Left hindlimb (tissue), 1 donor: ENCODE results near the gene COPZ2.
"Not testable (repeated sequence)": the region's sequence is repeated elsewhere in the genome, so short reads cannot be mapped to it uniquely, and the experiment has no call there.

Source experiments
- DNase-seq: peaks from one replicate; pipeline ENCODE4 v3.0.0-alpha.2; 2018

COPZ2 gene

DNA sequence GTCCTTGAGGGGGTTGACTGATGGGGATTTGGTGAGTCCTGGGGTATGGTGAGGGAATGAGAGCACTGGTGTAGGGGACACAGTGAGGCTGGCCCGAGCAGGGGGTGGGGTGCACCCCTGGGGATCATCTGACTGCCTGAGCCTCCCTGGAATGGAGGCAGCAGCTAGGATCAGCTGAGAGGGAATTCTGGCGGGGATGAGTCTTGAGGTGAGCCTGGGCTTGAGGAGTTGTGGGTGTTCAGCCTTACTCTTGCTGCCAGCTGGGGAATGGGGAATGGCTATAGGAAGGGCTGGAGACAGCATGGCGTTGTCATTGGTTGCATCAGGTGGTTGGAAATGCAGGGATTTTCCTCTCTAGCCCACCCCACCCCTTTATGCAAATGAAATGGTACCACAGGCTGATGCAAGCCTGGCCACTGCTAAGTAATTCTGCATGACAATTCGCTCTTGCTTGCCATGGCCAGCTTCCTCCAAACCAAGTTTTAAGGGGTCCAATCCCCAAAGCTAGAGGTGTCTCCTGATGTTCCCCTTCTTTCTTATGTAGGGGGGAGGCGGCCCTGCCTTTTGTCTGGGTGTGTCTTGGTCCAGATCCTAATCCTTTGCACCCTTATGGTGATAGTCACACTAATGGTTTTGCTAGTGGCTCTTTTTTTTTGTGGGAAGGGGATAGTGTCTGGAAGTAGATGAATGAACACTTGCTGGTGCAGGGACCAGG lies 18.1 kb upstream of the COPZ2 start:
- no peak for DNase-seq

DNA sequence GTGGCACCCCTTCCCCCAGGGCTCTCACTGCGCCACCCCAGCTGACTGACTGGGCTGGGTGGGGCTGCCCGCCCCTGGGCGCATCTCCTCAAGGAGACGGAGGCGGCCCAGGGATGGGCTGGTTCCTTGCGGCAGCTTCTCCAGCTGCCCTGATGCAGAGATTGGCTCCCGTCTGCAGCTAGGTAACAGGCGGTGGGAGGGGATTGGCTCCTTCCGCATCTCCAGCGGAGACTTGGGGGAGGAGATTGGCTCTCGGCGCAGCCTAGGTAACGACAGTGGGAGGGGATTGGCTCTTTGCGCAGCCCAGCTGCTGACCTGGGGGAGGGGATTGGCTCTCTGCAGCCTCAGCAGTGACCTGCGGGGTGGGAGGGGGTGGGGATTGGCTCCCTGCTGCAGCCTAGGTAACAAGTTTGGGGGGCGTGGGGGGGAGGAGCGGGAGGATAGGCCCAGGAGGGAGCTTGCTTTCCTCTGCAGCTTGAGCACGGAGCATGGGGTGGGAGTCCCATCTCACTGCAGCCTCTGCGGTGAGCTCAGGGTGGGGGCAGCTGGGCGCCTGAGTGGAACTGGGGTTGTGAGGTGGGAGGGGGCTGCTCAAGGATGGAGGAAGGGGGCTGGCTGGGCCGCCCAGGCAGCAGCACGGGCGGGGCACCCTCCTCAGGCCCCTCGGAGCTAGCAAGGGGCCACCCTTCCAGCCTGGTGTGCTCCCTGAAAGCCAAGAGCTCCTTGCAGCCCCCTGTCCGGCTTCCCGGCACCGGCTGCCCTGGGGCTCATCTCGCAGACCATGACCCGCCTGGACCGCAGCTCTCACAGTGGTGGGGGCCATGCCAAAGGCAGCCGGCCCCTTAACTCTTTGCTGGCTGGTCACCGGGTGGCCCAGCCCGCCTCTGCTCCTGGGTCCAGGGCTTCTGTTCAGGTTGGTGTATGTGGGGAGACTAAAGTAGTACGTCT lies 16.9 kb upstream of the COPZ2 start:
- DNase-seq, result peak; percentile 76

DNA sequence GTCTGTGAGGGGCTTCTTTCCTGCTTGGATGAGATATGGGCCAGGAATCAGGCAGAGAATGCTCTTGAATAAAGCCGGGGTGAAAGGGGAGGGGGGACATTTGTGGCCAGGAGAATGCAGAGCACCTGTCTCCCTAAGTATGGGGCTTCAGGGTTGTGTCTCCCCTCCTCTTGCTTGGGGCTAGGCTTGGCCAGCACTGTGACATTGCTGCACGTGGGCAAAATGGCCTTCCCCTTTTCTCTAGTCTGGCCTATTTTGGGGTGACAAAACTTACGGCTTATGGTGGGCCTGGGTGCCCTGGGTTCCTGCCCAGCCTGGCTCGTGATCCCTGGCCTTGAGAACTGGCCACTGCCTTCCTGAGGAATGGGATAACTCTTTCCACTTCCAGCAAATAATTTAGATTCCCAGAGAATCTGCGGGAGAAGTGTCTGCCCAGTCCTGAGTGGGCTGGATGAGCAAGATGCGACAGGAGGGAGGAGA lies 16.2 kb upstream of the COPZ2 start:
- no peak for DNase-seq

- DNase-seq, result peak; percentile 66
Observed at GRCh38 chr17:48052956-48053757, 15.6 kb upstream of the COPZ2 start.

DNA sequence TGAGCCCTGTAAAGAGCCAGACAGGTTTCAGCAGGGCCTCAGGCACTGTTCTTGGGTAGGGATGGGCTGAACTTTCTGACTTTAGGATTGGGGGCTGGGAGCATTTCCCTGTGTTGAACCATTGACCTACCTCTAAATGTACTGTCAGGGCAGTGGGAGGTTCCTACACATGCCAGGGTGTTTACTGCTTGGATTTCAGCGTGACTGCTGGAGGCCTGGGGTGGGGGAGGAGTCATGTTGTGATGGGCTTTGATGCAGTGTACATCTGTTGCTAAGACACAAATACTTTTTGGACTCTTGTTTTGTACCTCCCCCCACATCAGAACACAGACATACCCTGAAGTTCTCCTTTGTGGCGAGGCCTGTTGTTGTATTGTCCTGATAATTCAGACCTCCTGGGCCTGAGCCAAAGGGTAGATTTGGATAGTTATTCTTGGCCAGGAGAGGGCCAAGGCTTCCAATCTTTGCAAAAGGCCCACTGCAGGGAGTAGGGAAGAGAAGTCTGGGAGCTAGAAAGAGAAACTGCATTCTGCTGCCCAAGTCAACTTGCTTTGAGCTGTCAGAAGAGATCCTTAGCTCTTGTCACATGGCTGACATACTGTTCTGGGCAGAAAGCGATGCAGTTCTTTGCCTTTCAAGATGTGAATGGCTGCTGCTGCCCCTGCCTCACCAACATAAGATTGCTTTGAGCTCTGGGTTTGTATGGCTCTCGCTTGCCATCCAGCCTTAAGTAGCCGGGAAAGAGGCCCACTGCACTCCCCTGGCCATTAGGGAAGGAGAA lies 14.3 kb upstream of the COPZ2 start:
- peak; percentile 75 for DNase-seq

DNA sequence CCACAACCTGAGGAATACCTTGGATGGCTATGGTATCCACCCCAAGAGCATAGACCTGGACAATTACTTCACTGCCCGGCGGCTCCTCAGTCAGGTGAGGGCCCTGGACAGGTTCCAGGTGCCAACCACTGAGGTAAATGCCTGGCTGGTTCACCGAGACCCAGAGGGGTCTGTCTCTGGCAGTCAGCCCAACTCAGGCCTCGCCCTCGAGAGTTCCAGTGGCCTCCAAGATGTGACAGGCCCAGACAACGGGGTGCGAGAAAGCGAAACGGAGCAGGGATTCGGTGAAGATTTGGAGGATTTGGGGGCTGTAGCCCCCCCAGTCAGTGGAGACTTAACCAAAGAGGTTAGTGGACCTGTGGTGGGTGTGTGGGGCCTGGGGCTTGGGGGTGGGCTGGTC lies 13.7 kb upstream of the COPZ2 start:
- DNase-seq, result no peak

GRCh38 chr17:48048384-48049126 lies 11.0 kb upstream of the COPZ2 start:
- peak; percentile 91 for DNase-seq

GRCh38 chr17:48047741-48048383 lies 10.3 kb upstream of the COPZ2 start, which contains the start of gene NFE2L1:
NFE2L1 (plus strand) TSS chr17:48048359; CDS start chr17:48051119, 2,760 bp downstream.
- peak; percentile 100 for DNase-seq

DNA sequence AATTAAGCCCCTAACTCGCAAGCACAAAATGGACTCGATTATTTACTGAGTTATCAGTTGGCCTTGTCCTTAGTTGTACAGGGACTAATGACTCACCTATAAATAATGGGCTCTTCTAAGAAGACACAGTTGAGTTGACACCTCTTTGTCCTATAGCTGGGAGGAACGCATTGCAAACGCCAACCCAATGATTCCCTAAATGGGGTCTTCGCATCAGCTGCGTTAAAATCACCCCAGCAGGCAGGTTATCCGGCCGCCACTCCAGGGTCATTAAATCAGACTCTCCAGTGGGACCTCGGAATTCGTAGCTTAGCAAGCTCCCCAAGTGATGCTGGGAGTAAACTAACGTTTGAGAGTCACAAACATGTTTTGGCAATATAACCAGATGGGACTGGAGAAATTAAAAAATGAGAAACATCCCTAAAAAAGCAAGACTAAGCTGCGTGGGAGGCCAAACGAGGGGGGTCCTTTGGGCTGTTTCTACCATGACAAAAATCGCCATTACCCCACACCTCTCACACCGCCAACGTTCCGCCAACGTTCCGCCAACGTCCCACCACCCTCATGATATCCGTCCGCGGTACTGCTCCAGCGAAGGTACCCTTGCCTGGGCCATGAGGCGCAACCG lies 9.6 kb upstream of the COPZ2 start:
- DNase-seq, result no peak

GRCh38 chr17:48046296-48046695 lies 8.7 kb upstream of the COPZ2 start:
- DNase-seq, result no peak

DNA sequence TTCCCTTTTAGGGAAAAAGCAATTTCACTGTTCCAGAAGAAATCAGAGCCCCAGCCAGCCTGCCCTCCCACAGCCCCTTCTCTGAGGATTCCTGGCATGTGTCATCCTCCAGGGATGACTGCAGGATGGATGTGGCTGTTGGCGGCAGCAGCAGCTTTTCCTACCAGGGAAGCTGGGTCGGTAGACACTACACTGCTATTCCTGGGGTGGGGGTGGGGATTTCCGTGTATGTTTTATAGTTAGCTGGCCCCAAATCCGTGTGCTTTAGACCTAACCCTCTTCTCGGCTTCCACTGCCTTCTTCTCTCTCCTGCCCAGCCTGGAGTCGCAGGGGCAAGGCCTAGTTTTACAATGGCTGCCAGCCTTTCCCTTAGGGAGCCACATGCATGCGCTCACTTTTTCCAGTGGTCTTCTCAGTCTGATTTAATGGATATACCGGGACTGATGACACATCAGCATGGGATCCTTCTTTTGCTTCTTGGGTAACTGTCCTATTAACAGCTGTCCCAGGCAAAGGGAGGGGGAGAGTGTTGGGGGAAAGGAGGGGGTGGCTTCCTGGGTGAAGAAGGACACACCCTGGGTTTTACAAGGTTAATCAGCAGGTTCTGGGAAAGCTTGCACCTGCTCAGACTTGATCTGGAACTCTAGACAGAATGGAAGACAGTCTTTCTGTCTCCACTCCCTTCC lies 7.9 kb upstream of the COPZ2 start:
- DNase-seq, result peak; percentile 62

- DNase-seq, result no peak
Observed at GRCh38 chr17:48044851-48045250, 7.3 kb upstream of the COPZ2 start.

GRCh38 chr17:48043176-48043575 lies 5.6 kb upstream of the COPZ2 start:
- DNase-seq, result no peak

DNA sequence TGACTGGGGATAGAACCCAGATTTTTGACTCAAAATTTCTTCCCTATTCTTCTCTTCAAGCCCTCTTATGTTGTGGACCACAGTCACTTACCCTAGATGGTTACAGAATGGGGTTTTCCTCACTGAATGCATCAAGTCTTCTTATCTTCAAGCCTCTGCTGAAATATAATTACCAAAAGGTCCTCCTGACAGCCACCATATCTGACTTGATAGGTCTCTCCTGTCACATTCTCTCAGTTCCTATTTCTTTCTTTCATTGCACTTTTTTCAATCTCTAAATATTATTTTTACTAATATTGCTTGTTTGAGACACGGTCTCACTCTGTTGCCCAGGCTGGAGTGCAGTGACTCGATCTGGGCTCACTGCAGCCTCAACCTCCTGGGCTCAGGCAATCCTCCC lies 1.1 kb upstream of the COPZ2 start:
- DNase-seq, result no peak

GRCh38 chr17:48037838-48038323 lies 284 bp upstream of the COPZ2 start:
- DNase-seq, result no peak

GRCh38 chr17:48036693-48037035 lies 933 bp downstream of the COPZ2 start:
- no peak for DNase-seq

GRCh38 chr17:48034734-48035133 lies 2.9 kb downstream of the COPZ2 start:
- DNase-seq, result not testable (repeated sequence)

GRCh38 chr17:48031966-48032365 lies 5.6 kb downstream of the COPZ2 start:
- DNase-seq, result no peak

- DNase-seq, result peak; percentile 69
Observed at GRCh38 chr17:48030531-48030930, 7.1 kb downstream of the COPZ2 start.

- DNase-seq, result no peak
Observed at GRCh38 chr17:48028736-48029135, 8.9 kb downstream of the COPZ2 start.
